HG03159 (cell line): ENCODE data around the gene CUL3.

Experiments used
- ATAC-seq: cut with Tn5 transposase; IDR thresholded peaks from one replicate; pipeline ENCODE4 v1.9.1; 2021; ENCODE audit warnings: mild to moderate bottlenecking, moderate library complexity; ENCODE audit not compliant: unreplicated experiment

CUL3 gene

DNA sequence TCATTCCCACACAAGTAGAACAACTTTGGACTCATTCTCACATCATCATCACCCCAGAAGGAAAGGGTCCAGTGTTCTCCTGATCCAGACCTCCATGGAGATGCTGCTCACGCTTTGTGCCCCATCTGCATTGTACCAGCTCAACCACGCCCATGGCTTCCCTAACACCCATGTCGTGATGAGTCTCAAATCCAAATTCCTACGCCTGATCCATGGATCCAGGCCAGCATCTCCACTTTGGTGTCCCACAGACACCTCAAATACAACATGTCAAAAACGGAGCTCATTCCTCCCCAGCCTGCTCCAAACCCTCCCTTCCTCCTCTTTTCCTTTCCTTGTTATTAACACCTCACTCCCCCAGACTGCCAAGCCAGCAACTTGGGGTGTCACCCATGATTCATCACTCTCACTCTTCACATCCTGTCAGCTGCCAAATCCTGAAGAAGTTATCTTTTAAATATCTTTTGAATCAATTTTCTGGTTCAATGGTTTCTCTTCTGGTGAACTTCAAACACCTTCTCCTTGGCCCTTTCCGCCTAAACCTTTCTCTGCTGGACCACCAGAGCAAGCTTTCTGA lies 153.1 kb downstream of the CUL3 start:
- ATAC-seq = no peak

DNA sequence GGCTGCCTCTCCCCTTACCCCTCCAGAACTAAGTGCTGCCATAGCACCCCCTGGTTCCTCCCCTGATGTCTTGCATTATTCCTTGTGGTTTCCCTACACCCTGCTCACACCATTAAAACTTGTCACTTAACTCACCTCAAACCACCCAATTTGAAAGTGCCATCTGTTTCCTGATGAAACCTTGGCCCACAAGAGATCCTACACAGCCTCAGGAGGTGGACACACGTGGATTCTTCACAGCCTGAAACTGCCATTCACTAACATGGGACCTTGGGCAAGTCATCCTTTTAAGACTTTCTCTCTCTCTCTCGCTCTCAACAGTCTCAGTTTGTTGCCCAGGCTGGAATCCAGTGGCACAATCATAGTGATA lies 155.7 kb downstream of the CUL3 start:
- no peak for ATAC-seq

DNA sequence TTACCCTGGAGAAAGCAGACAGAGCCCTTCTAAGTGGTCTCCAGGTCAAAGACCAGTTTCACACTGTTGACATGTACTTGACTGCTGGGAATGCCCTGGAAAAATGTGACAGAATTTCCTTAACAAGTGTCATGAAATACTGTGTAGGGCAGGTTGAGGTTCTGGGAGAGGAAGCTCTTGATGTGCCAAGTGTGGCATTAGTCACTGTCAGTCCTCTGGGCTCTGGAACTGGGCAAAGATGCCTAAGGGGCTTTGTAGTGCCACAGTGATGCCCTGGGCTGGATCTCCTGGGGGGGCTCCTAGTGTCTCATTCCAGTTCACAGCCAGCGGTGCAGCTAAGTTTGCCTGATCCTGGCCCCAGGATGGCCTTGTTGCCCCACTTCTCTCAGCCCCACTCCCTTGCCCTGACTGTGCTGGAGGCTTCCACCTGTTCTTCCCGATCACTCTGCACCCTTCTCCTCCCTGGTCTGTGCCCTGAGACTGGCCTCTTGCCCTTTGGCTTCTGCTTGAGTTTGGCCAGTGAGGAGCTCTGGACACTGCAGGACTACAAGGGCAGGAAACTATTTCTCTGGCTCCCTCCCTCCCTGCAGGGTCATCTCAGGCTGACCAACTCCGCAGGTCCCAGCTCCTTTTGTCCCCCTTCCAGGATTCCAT lies 156.2 kb downstream of the CUL3 start:
- no peak for ATAC-seq

DNA sequence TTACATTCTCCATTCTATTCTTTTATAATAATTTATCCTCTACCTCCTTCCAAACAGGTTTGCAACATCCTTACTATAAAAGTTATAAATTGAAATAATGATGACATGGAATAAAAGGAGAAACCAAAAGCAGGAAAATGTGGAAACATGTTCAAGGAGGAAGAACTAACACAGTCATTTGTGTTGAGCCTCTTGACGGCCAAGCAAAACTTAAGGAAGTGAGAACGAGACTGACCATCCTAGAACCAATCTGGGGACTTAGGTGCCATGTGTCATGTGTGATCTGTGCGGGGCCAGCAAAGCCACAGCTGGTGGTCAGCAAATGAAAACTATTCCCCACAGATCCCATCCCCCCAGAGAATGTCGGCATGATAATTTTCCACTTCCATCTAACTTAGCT lies 157.7 kb downstream of the CUL3 start:
- ATAC-seq = no peak

DNA sequence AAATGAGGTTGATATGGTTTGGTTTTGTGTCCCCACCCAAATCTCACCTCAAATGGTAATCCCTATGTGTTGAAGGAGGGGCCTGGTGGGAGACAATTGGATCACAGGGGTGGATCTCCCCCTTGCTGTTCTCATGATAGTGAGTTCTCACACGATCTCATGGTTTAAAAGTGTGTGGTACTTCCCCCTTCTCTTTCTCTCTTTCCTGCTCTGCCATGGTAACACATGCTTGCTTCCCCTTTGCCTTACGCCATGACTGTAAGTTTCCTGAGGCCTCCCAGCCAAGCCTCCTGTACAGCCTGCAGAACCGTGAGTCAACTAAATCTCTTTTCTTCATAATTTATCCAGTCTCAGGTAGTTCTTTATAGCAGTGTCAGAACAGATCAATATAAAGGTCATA lies 158.5 kb downstream of the CUL3 start:
- ATAC-seq = no peak

DNA sequence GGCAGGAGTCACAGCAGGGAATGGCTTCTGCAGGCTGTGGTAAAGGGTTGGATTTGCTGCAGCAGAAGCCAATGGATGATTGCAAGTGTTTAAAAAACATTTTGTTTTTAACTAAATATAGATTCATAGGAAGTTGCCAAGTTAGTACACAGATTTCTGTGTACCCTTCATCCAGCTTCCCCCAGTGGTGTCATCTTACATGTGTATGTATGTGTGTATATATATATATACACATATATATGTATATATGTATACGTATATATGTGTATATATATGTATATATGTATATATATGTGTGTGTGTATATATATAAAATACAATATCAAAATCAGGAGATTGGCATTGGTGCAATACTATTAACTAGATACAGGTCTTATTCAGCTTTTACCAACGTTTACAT lies 164.1 kb downstream of the CUL3 start:
- no peak for ATAC-seq
